Stomach (tissue), 4 donors: ENCODE data around the gene ARF1.

ENCODE experiments used
- CTCF ChIP-seq, 7 experiments: fragments of 450-650 bp in 4 of 7; fragments of 200-600 bp in 3 of 7; sonication (generic) in 3 of 7; IDR thresholded peaks; one replicate each; pipeline ENCODE4 v1.5.1; 2016 to 2019; ENCODE audit warnings: antibody characterized with exemption in 7 of 7, control low read depth in 2 of 7, mild to moderate bottlenecking in 1 of 7
- POLR2A ChIP-seq, 4 donors: fragments of 450-650 bp; IDR thresholded peaks; one replicate each; pipeline ENCODE4 v1.6.1; 2016; ENCODE audit warnings: antibody characterized with exemption in 4 of 4, control low read depth in 2 of 4, mild to moderate bottlenecking in 1 of 4, moderate library complexity in 1 of 4
- POLR2AphosphoS5 ChIP-seq, 3 donors: sonication (generic); formaldehyde crosslinking; IDR thresholded peaks; one replicate each; pipeline ENCODE4 v1.6.1; 2016; ENCODE audit warnings: antibody characterized with exemption in 3 of 3

GRCh38 chr1:228064296-228064695 is 18.2 kb upstream of the ARF1 start:
- TF ChIP-seq CTCF (IDR thresholded peaks at IDR 0.05): no peak
- no peak for TF ChIP-seq POLR2AphosphoS5 (IDR thresholded peaks at IDR 0.05)
- no peak for TF ChIP-seq POLR2A (IDR thresholded peaks at IDR 0.05)
